K562 (cell line): Measurements from ENCODE around the gene GPR3. TPM values are rescaled to one million over a fixed set of nuclear protein-coding genes. Genes with fewer than 3 reads are reported as not detected.

ENCODE experiments used
- ATAC-seq: fragments of 200-7000 bp; cut with Tn5 transposase; 3 replicates; pipeline ENCODE4 v1.9.1; 2020; ENCODE audit warnings: moderate library complexity
- BruUV-seq: library from RNA; stranded (reverse); fragments of 400-500 nt; replicated peaks from 2 replicates; lab custom pipeline; 2021; lab: Mats Ljungman, UMichigan
- CTCF ChIA-PET: fragments of 300-600 bp; formaldehyde crosslinking; extraction: SDS; loops from one replicate; lab custom pipeline; 2021; ENCODE audit warnings: low intra/inter-chr PET ratio; lab: Yijun Ruan, JAX
- POLR2A ChIA-PET: fragments of 300-600, 350-650 bp; sonication (Branson Sonifier 250); formaldehyde crosslinking; extraction: SDS; loops from one replicate; lab custom pipeline; 2021; ENCODE audit warnings: antibody characterized with exemption, inconsistent platforms; lab: Yijun Ruan, JAX
- DNase-seq, 4 experiments: peaks; one replicate each; pipeline versions ENCODE4 v3.0.0 to v3.0.0-alpha.2; 2011 to 2018; ENCODE audit warnings: low spot score in 3 of 4, mixed read lengths in 3 of 4; ENCODE audit errors: extremely low read depth in 1 of 4
- FAIRE-seq: peaks from 2 replicates; lab custom pipeline; 2011; peaks lifted over from hg19 to GRCh38; lab: Jason Lieb, UNC
- H2AFZ ChIP-seq: 2 replicates; pipeline ENCODE4 v1.6.0; 2011; ENCODE audit warnings: low read depth, low read length, control low read depth, inconsistent platforms
- H3K27ac ChIP-seq: fragments of 200-600 bp; 3 replicates; pipeline ENCODE4 v1.8.0; 2011; ENCODE audit warnings: low read depth, mild to moderate bottlenecking, control low read depth, inconsistent platforms, low read length, moderate library complexity, mixed read lengths; ENCODE audit errors: extremely low read depth
- H3K27me3 ChIP-seq, 2 experiments: fragments of 300-600 bp in 1 of 2; 2 replicates in 1 of 2; 3 replicates in 1 of 2; pipeline versions ENCODE4 v1.6.0 to v1.8.0; 2011; ENCODE audit warnings: inconsistent platforms in 2 of 2, low read length in 2 of 2, mild to moderate bottlenecking in 1 of 2, mixed read lengths in 1 of 2, moderate library complexity in 1 of 2; ENCODE audit not compliant: control insufficient read depth in 2 of 2, insufficient read depth in 2 of 2
- H3K36me3 ChIP-seq: fragments of 300-600 bp; 3 replicates; pipeline ENCODE4 v1.8.0; 2011; ENCODE audit warnings: mild to moderate bottlenecking, low read length, inconsistent platforms; ENCODE audit not compliant: control insufficient read depth, insufficient read depth
- H3K4me1 ChIP-seq, 2 experiments: fragments of 200-600 bp in 1 of 2; replicated peaks in 1 of 2; 2 replicates in 1 of 2; 3 replicates in 1 of 2; pipeline versions ENCODE4 v1.5.1 to v1.8.0; 2011; ENCODE audit warnings: inconsistent platforms in 2 of 2, low read length in 2 of 2, mild to moderate bottlenecking in 1 of 2, mixed read lengths in 1 of 2, moderate library complexity in 1 of 2; ENCODE audit not compliant: control insufficient read depth in 2 of 2, insufficient read depth in 2 of 2
- H3K4me2 ChIP-seq: 2 replicates; pipeline ENCODE4 v1.6.1; 2011; ENCODE audit warnings: low read length, control low read depth, inconsistent platforms, mixed read lengths; ENCODE audit not compliant: insufficient read depth
- H3K4me3 ChIP-seq: fragments of 200-600 bp; sonication (generic), shearing (Covaris generic); 2 replicates; pipeline ENCODE4 v1.5.1; 2016; ENCODE audit warnings: control low read depth, inconsistent platforms
- H3K79me2 ChIP-seq: fragments of 200-600 bp; 3 replicates; pipeline ENCODE4 v1.8.0; 2011; ENCODE audit warnings: low read length, inconsistent platforms; ENCODE audit not compliant: control insufficient read depth, insufficient read depth
- H3K9ac ChIP-seq, 2 experiments: 2 replicates each; pipeline versions ENCODE4 v1.6.0 to v1.6.1; 2011; ENCODE audit warnings: low read depth in 2 of 2, low read length in 2 of 2, control low read depth in 1 of 2, inconsistent platforms in 1 of 2, mild to moderate bottlenecking in 1 of 2, mixed read lengths in 1 of 2; ENCODE audit not compliant: insufficient read depth in 1 of 2
- H3K9me1 ChIP-seq: one replicate; pipeline ENCODE4 v1.6.0; 2011; ENCODE audit warnings: inconsistent platforms, mild to moderate bottlenecking, low read length, moderate library complexity; ENCODE audit not compliant: control insufficient read depth, insufficient read depth
- H3K9me3 ChIP-seq: replicated peaks from 2 replicates; pipeline ENCODE4 v1.5.1; 2011; ENCODE audit warnings: low read depth, low read length, inconsistent platforms; ENCODE audit not compliant: control insufficient read depth, insufficient read depth
- H4K20me1 ChIP-seq: replicated peaks from 2 replicates; pipeline ENCODE4 v1.6.1; 2011; ENCODE audit warnings: low read length, inconsistent platforms, mixed read lengths; ENCODE audit not compliant: control insufficient read depth, insufficient read depth
- BRF1 ChIP-seq: IDR thresholded peaks from 3 replicates; pipeline ENCODE4 v1.6.1; 2011; ENCODE audit warnings: borderline replicate concordance, mild to moderate bottlenecking; ENCODE audit not compliant: insufficient read length; ENCODE audit errors: extremely low read depth
- KLF13 ChIP-seq: fragments of 450-650 bp; IDR thresholded peaks from 2 replicates; pipeline ENCODE4 v1.6.1; 2016; ENCODE audit warnings: missing genetic modification characterization, low read depth, mild to moderate bottlenecking, missing compliant biosample characterization, moderate library complexity, borderline replicate concordance
- MCM2 ChIP-seq: fragments of 450-650 bp; IDR thresholded peaks from 2 replicates; pipeline ENCODE4 v1.6.1; 2017; ENCODE audit warnings: low read depth, mild to moderate bottlenecking
- PCBP1 ChIP-seq: fragments of 200-400 bp; formaldehyde crosslinking; IDR thresholded peaks from 2 replicates; pipeline ENCODE4 v1.6.1; 2018; ENCODE audit warnings: mild to moderate bottlenecking, low read depth, low read length; ENCODE audit not compliant: poor library complexity, severe bottlenecking
- RHOXF2B ChIP-seq: fragments of 250-450 bp; sonication (Bioruptor Pico); conservative IDR thresholded peaks from 2 replicates; pipeline ENCODE4 v1.5.1; 2021
- SRF ChIP-seq, 2 experiments: fragments of 250-450, 450-650 bp in 1 of 2; sonication (Bioruptor Pico) in 1 of 2; sonication (generic) in 1 of 2; formaldehyde crosslinking; IDR thresholded peaks; 2 replicates each; pipeline versions ENCODE4 v1.5.0 to v1.5.1; 2020 to 2022; ENCODE audit warnings: mild to moderate bottlenecking in 1 of 2, missing genetic modification reagents in 1 of 2
- ZNF263 ChIP-seq: sonication (generic); formaldehyde crosslinking; IDR thresholded peaks from 2 replicates; pipeline ENCODE4 v1.8.0; 2022; ENCODE audit warnings: mild to moderate bottlenecking, missing genetic modification reagents, borderline replicate concordance
- WGBS: fragments of 100-300 bp; shearing (Covaris generic); methylation state at CpG from one replicate; pipeline ENCODE4 v1.1.6; 2016; ENCODE audit warnings: low coverage, mixed read lengths; ENCODE audit not compliant: insufficient coverage; ENCODE audit errors: missing lambda C conversion rate; 5-methylcytosine and 5-hydroxymethylcytosine counted together
- in situ Hi-C: fragments of 300-500 bp; cut with MboI; formaldehyde crosslinking; loops from 4 replicates; pipeline ENCODE4 v1.15.0; 2018; ENCODE audit warnings: inconsistent platforms, mixed read lengths
- intact Hi-C: fragments of 100-400 bp; cut with micrococcal nuclease; formaldehyde crosslinking; loops from 2 replicates; pipeline ENCODE4 v1.14.2; 2022
- polyA plus RNA-seq, 8 experiments: library from polyadenylated mRNA; depleted of rRNA in 4 of 8; stranded (reverse) in 5 of 8; unstranded in 3 of 8; fragments of >200 nt; fragmentation: Nextera tagmentation in 2 of 8; fragmentation: Illumina TruSeq in 1 of 8; extraction: Ambion mirVana in 2 of 8; extraction: Trizol in 1 of 8; gene quantifications; 2 replicates each; pipeline versions ENCODE4 v1.2.1 to v1.2.3, GENCODE V29; 2011 to 2014; ENCODE audit warnings: inconsistent platforms in 1 of 8, missing spikeins in 1 of 8
- total RNA-seq, 7 experiments: library from RNA; depleted of rRNA in 6 of 7; stranded (reverse); fragments of >200 nt in 6 of 7; fragmentation: Illumina TruSeq in 2 of 7; extraction: Trizol in 2 of 7; gene quantifications; 2 replicates each; pipeline versions ENCODE4 v1.2.1 to v1.2.3, GENCODE V29; 2011 to 2021; ENCODE audit warnings: low replicate concordance in 1 of 7
- TF ChIP-seq, protein P1 (sequence below): fragments of 200-800 bp; sonication (Bioruptor generic); IDR thresholded peaks from 2 replicates; pipeline ENCODE4 v1.6.1; 2016; ENCODE audit warnings: missing genetic modification characterization, missing compliant biosample characterization

The GPR3 gene
- total and polyA plus RNA-seq, 9 of the 15 experiments (the other 6 are each of a cell fraction or from before 2014, with no cell fraction given) = 0.24 to 11.5 (median 3.7) TPM

DNA sequence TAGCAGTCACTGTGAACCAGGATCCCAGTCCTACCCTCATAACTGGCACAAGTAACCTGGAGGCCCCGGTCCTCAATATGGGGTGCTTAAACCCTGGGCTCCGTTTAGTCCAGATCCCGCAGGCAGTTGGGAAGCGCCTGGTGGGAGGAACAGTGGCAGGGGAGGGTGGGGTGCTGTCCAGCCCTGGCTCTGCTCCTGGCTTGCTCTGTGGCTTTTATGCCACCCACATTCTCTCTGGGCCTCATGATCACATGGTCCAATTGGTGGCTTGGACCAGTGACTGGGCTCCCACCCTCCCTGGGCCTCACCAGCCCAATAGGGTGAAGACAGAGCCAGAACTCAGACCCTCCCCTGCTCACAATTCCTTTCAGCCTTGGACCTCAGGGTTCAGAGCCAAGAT lies 12.2 kb upstream of the GPR3 start:
- H3K27ac ChIP-seq = no peak overlapping the region
- WGBS = 62% methylated on average over 4 of the region's 4 CpGs
- H3K36me3 ChIP-seq = no peaks in the 10 kb centered on the region
- peak overlapping the region; percentile 3; the same call in 1 of the 2 replicates for H2AFZ ChIP-seq
- H3K27me3 ChIP-seq = no peaks in the 10 kb centered on the region
- BruUV-seq = no TSS peak
- no peak for TF ChIP-seq BRF1
- no peak for TF ChIP-seq PCBP1
- TF ChIP-seq RHOXF2B = no peak
- TF ChIP-seq, all 486 proteins: peak for 0
- Histone ChIP-seq H3K4me3 (no peak overlapping the region), H3K4me1 (peaks cover 9 to 42% of the 10 kb centered on the region in 2 experiments), H3K4me2 (no peak overlapping the region), H4K20me1 (no peaks in the 10 kb centered on the region; the same call in 1 of the 2 replicates), H3K79me2 (no peaks in the 10 kb centered on the region), H3K9me3 (no peaks in the 10 kb centered on the region), H3K9me1 (no peaks in the 10 kb centered on the region), H3K9ac (peak overlapping the region in 1 of 2 experiments; percentile 82; a peak in 2 of 4 replicates)
- FAIRE-seq (peak; percentile 35), ATAC-seq (no peak), DNase-seq (no peak)
- in situ Hi-C loops (no loop called here), intact Hi-C loops (no loop called here)
- CTCF ChIA-PET = no interaction called here
- POLR2A ChIA-PET = no interaction called here

DNA sequence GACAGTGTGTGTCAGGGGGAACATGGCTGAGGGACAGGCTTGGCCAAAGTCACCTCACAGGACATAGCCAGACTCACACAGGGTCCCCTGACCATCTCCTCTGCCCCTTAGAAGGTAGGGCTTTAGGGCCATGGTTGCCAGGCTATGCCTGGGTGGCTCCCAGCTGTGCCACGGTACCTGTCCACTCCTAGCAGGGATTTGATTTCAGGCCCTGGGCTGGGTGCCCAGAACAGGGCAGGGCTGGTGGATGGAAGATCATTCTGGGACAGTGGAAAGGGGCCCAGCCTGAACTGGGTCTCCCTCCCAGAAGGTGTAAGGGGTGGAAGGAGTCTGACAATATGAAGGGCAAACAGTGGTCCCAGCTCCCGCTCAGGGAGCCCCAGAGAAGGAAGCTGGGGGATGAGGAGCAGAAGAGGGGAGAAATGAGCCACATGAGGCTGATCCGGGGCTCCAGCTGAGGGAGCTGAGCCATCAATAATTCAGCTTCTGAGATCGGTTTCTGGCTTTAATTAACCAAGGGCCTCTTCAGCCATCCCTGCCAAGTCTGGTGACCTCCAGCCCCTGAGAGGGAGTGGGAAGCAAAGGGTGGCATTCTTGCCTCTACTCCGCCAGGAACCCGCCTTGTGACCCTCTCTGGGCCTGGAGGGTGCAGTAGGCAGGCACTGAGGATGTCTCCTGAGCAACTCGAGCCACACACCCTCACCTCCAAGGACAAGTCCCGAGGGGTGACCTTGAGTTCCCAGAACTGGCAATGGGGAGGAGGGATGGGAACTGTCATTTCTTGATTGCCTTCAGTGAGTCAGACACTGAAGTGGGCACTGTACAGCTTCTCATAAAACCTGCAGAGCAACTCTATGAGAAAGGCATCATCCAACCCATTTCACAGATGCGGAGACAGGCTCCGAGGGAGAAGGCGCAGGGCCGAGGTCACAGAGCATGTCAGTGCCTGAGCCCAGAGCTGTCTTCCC lies 11.4 kb upstream of the GPR3 start:
- H3K36me3 ChIP-seq = no peaks in the 10 kb centered on the region
- H2AFZ ChIP-seq = no peak overlapping the region
- H3K4me3 ChIP-seq = no peak overlapping the region
- no TSS peak for BruUV-seq
- no peak for DNase-seq
- H4K20me1 ChIP-seq = no peaks in the 10 kb centered on the region; the same call in 1 of the 2 replicates
- no peaks in the 10 kb centered on the region for H3K9me1 ChIP-seq
- intact Hi-C loops = no loop called here
- H3K27me3 ChIP-seq = no peaks in the 10 kb centered on the region
- H3K27ac ChIP-seq = no peak overlapping the region
- no peaks in the 10 kb centered on the region for H3K79me2 ChIP-seq
- ChIA-PET CTCF (no interaction called here), POLR2A (interaction anchor here (0.7 to 2.7 kb wide), 2 partner anchors 15 to 48 kb away, joined by 4 to 20 read pairs; partner anchors contain the start of gene MAP3K6)
- peak overlapping the region in 1 of 2 experiments; percentile 82; a peak in 2 of 4 replicates for H3K9ac ChIP-seq
- in situ Hi-C loops = no loop called here
- WGBS = 54% methylated on average over 12 of the region's 12 CpGs
- no peak for FAIRE-seq
- no peak for ATAC-seq
- H3K9me3 ChIP-seq = no peaks in the 10 kb centered on the region
- H3K4me2 ChIP-seq = no peak overlapping the region
- peaks cover 9 to 42% of the 10 kb centered on the region in 2 experiments for H3K4me1 ChIP-seq
- TF ChIP-seq, protein P1, sequence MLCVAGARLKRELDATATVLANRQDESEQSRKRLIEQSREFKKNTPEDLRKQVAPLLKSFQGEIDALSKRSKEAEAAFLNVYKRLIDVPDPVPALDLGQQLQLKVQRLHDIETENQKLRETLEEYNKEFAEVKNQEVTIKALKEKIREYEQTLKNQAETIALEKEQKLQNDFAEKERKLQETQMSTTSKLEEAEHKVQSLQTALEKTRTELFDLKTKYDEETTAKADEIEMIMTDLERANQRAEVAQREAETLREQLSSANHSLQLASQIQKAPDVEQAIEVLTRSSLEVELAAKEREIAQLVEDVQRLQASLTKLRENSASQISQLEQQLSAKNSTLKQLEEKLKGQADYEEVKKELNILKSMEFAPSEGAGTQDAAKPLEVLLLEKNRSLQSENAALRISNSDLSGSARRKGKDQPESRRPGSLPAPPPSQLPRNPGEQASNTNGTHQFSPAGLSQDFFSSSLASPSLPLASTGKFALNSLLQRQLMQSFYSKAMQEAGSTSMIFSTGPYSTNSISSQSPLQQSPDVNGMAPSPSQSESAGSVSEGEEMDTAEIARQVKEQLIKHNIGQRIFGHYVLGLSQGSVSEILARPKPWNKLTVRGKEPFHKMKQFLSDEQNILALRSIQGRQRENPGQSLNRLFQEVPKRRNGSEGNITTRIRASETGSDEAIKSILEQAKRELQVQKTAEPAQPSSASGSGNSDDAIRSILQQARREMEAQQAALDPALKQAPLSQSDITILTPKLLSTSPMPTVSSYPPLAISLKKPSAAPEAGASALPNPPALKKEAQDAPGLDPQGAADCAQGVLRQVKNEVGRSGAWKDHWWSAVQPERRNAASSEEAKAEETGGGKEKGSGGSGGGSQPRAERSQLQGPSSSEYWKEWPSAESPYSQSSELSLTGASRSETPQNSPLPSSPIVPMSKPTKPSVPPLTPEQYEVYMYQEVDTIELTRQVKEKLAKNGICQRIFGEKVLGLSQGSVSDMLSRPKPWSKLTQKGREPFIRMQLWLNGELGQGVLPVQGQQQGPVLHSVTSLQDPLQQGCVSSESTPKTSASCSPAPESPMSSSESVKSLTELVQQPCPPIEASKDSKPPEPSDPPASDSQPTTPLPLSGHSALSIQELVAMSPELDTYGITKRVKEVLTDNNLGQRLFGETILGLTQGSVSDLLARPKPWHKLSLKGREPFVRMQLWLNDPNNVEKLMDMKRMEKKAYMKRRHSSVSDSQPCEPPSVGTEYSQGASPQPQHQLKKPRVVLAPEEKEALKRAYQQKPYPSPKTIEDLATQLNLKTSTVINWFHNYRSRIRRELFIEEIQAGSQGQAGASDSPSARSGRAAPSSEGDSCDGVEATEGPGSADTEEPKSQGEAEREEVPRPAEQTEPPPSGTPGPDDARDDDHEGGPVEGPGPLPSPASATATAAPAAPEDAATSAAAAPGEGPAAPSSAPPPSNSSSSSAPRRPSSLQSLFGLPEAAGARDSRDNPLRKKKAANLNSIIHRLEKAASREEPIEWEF = no peak
- TF ChIP-seq ZNF263 (CRISPR knock-in tag) (peak; percentile 65; the same call in 1 of the 2 replicates), KLF13 (tag) (no peak), MCM2 (no peak), SRF (CRISPR knock-in tag; IDR thresholded peaks at IDR 0.05) (no peak)
